BLaER1 (cell line): ENCODE data around the gene RASA4B.
A peak's percentile ranks its signal among the peaks of the same experiment; 100 is the strongest.
"Not testable (repeated sequence)": the region's sequence is repeated elsewhere in the genome, so short reads cannot be mapped to it uniquely, and the experiment has no call there.

ENCODE experiments used
- H3K27ac ChIP-seq: shearing (Covaris generic); formaldehyde crosslinking; 2 replicates; pipeline ENCODE4 v1.8.1; 2022
- H3K27me3 ChIP-seq: shearing (Covaris generic); formaldehyde crosslinking; 2 replicates; pipeline ENCODE4 v1.8.1; 2022
- H3K36me3 ChIP-seq: shearing (Covaris generic); formaldehyde crosslinking; 2 replicates; pipeline ENCODE4 v1.8.1; 2022
- H3K4me1 ChIP-seq: shearing (Covaris generic); formaldehyde crosslinking; 2 replicates; pipeline ENCODE4 v1.8.1; 2022
- H3K4me2 ChIP-seq: shearing (Covaris generic); formaldehyde crosslinking; 2 replicates; pipeline ENCODE4 v1.8.1; 2022
- H3K4me3 ChIP-seq: shearing (Covaris generic); formaldehyde crosslinking; 2 replicates; pipeline ENCODE4 v1.8.1; 2022
- H3K9ac ChIP-seq: shearing (Covaris generic); formaldehyde crosslinking; 2 replicates; pipeline ENCODE4 v1.8.1; 2022
- H3K9me3 ChIP-seq: shearing (Covaris generic); formaldehyde crosslinking; 2 replicates; pipeline ENCODE4 v1.8.1; 2022
- H4K20me1 ChIP-seq: shearing (Covaris generic); formaldehyde crosslinking; 2 replicates; pipeline ENCODE4 v1.8.1; 2022

Gene RASA4B

GRCh38 chr7:102517550-102518147 lies at the start of gene RASA4B:
TSS of gene RASA4B (minus strand) at chr7:102517777. CDS start at chr7:102517710, 67 bp downstream.
- H3K36me3 ChIP-seq, H3K27ac ChIP-seq, H3K4me1 ChIP-seq, H3K9me3 ChIP-seq, H3K9ac ChIP-seq, H4K20me1 ChIP-seq, H3K27me3 ChIP-seq, H3K4me3 ChIP-seq, H3K4me2 ChIP-seq: not testable (repeated sequence)

DNA sequence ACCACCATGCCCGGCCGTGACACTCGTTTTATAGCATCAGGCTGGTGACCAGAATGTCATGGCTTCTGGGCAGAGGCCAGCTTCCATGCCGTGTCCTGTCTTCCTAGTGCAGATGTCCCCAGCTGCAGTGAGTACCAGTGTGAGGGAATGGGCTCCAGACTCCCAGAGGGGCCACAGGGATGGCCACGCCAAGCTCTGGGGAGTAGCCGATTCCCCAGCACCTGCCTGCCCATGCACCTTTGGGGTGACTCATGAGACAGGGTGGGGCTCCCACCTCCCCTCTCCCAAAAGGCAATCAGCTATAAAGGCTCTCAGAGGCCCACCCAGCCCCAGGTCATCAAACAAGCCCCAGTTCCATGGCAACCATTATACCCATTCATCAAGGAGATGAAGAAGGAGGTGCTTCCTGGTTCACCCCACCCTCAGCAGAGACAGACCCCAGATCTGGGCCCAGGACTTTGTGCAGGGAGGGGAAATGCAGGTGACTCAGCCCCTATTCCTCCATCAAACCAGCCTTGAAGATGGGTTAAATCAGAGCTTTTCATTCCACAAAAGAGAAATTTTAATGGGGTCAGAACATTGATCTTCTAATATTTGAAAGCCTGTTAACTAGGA lies 33.3 kb upstream of the RASA4B start, which contains the start of gene SPDYE2:
Gene SPDYE2, plus strand, starts transcription at position 419 of the 615 bp plus-strand sequence. CDS start 2,030 bp downstream, outside the sequence.
- not testable (repeated sequence) for H3K4me3 ChIP-seq, H3K4me2 ChIP-seq, H4K20me1 ChIP-seq, H3K27me3 ChIP-seq, H3K4me1 ChIP-seq, H3K36me3 ChIP-seq, H3K9ac ChIP-seq, H3K9me3 ChIP-seq, H3K27ac ChIP-seq

DNA sequence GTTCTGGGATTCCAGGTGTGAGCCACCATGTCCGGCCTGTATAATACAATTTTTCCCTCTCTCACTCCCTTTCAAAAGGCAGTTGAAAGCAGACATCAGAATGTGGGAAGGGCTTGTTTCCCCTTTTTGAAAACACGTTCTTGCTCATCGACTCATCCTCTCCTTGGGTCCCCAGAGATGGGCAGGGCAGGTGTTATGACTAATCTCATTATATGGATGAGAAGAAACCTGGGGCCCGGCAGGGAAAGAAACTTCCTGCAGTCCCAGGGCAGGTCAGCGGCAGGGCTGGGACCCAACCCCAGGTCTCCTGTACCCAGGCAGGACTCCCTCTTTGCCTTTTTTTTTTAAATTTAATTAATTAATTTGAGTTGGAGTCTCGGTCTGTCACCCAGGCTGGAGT lies 28.8 kb upstream of the RASA4B start:
- H3K4me1 ChIP-seq, H3K27ac ChIP-seq, H3K36me3 ChIP-seq, H3K4me3 ChIP-seq, H4K20me1 ChIP-seq, H3K4me2 ChIP-seq, H3K27me3 ChIP-seq, H3K9ac ChIP-seq, H3K9me3 ChIP-seq: not testable (repeated sequence)

- not testable (repeated sequence) for H4K20me1 ChIP-seq, H3K27ac ChIP-seq, H3K4me1 ChIP-seq, H3K36me3 ChIP-seq, H3K4me2 ChIP-seq, H3K9me3 ChIP-seq, H3K27me3 ChIP-seq, H3K4me3 ChIP-seq, H3K9ac ChIP-seq
Measured at GRCh38 chr7:102545288-102545687, 27.7 kb upstream of the RASA4B start.

- H3K4me2 ChIP-seq, H3K9me3 ChIP-seq, H3K36me3 ChIP-seq, H3K9ac ChIP-seq, H3K4me3 ChIP-seq, H3K4me1 ChIP-seq, H4K20me1 ChIP-seq, H3K27ac ChIP-seq, H3K27me3 ChIP-seq: not testable (repeated sequence)
Measured at GRCh38 chr7:102544372-102544771, 26.8 kb upstream of the RASA4B start.

DNA sequence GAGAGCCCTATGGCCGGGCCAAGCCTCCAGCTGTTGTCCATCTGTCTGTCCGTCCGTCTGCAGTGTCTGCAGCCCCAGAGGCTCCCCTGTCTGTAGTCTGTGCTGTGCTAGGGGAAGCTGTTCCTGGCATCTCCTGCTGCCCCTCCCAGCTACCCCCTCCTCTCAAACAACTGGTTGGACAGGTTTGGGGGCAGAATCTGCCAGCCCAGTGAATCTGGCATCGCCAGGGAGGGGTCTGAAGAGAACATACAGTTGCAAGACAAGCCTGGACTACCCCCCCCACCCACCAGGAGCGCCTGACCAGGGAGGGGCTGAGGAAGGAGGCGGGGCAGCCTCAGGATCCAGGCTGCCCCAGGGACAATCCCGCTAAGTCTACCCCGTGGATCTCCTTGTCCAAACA lies 26.0 kb upstream of the RASA4B start, which contains the start of gene UPK3BL2:
Gene UPK3BL2, minus strand, starts transcription at position 101 of the 400 bp plus-strand sequence. Its CDS starts 60 bp downstream, at position 41.
- H4K20me1 ChIP-seq, H3K9ac ChIP-seq, H3K4me3 ChIP-seq, H3K4me1 ChIP-seq, H3K4me2 ChIP-seq, H3K27ac ChIP-seq, H3K36me3 ChIP-seq, H3K9me3 ChIP-seq, H3K27me3 ChIP-seq: not testable (repeated sequence)

DNA sequence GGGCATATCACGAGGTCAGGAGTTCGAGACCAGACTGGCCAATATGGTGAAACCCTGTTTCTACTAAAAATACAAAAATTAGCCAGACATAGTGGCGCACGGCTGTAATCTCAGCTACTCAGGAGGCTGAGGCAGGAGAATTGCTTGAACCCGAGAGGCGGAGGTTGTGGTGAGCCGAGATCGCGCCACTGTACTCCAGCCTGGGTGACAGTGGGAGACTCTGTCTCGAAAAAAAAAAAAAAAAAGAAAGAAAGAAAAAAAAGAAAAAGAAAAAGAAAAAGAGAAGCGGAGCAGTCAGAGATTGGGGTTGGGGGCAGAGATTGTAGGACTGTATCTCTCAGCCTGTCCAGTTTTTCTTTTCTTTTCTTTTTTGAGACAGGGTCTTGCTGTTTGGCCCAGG lies 25.2 kb upstream of the RASA4B start:
- not testable (repeated sequence) for H4K20me1 ChIP-seq, H3K27ac ChIP-seq, H3K36me3 ChIP-seq, H3K4me1 ChIP-seq, H3K4me3 ChIP-seq, H3K27me3 ChIP-seq, H3K9ac ChIP-seq, H3K4me2 ChIP-seq, H3K9me3 ChIP-seq

DNA sequence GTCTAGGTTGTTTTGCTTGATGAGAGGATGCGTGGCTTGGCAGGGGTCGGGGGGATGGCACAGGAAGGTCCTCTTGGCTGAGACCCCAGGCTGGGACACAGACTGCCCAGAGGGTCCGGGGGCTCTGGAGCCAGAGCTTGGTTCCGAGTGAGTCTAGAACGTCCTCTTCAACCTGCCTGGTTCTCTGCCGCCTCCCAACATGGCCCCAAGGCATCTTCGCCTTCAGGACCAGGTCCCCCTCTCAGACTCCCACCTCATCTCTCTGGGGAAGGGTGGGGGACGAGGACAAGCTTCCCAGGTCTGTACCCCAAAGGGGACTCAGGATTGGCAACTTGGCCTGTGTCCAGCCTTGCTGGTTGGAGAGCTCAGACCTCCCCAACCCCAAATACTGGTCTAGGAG lies 24.5 kb upstream of the RASA4B start:
- H3K9me3 ChIP-seq, H3K4me2 ChIP-seq, H4K20me1 ChIP-seq, H3K36me3 ChIP-seq, H3K4me1 ChIP-seq, H3K27me3 ChIP-seq, H3K27ac ChIP-seq, H3K4me3 ChIP-seq, H3K9ac ChIP-seq: not testable (repeated sequence)

DNA sequence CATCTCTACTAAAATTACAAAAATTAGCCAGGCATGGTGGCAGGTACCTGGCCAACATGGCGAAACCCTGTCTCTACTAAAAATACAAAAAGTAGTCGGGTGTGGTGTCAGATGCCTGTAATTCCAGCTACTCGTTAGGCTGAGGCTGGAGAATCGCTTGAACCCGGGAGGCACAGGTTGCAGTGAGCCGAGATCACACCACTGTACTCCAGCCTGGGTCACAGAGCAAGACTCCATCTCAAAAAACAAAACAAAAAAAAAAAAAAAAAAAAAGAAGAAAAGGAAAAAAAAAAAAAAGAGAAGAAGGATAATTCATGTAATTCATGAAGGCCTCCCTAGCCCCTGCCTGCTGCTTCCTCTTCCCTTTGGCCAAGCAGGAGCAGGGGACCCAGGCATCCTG lies 23.0 kb upstream of the RASA4B start:
- H3K27ac ChIP-seq, H4K20me1 ChIP-seq, H3K4me3 ChIP-seq, H3K4me1 ChIP-seq, H3K9me3 ChIP-seq, H3K27me3 ChIP-seq, H3K4me2 ChIP-seq, H3K36me3 ChIP-seq, H3K9ac ChIP-seq: not testable (repeated sequence)

GRCh38 chr7:102535062-102535615 lies 17.6 kb upstream of the RASA4B start:
- Histone ChIP-seq H3K27ac (peak overlapping the region; percentile 79), H3K4me2 (peak overlapping the region; percentile 73)
- not testable (repeated sequence) for H3K4me1 ChIP-seq, H3K27me3 ChIP-seq, H4K20me1 ChIP-seq, H3K4me3 ChIP-seq, H3K36me3 ChIP-seq, H3K9ac ChIP-seq, H3K9me3 ChIP-seq

DNA sequence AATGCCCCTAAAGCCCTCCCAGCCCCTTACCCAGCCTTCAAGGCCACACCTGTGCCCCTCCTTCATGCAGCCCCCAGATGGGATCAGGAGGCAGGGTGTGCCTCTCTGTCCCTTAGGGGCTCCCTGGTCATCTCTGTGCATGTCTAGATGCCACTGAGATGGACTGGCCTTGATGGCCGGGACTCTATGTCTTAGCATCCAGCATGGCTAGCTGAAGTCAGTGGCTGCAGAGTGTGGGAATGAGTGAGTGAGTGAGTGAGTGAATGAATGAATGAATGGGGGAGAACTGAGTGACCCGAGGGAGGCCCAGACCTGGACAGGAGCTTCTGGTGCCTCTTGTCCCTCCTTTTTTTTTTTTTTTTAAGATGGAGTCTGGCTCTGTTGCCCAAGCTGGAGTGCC lies 14.6 kb upstream of the RASA4B start:
- not testable (repeated sequence) for H3K27ac ChIP-seq, H3K9me3 ChIP-seq, H3K4me1 ChIP-seq, H4K20me1 ChIP-seq, H3K4me3 ChIP-seq, H3K4me2 ChIP-seq, H3K27me3 ChIP-seq, H3K36me3 ChIP-seq, H3K9ac ChIP-seq

- not testable (repeated sequence) for H3K9me3 ChIP-seq, H4K20me1 ChIP-seq, H3K27ac ChIP-seq, H3K4me3 ChIP-seq, H3K27me3 ChIP-seq, H3K4me2 ChIP-seq, H3K36me3 ChIP-seq, H3K4me1 ChIP-seq, H3K9ac ChIP-seq
Measured at GRCh38 chr7:102531583-102531982, 14.0 kb upstream of the RASA4B start.

GRCh38 chr7:102527822-102528793 lies 10.5 kb upstream of the RASA4B start:
- not testable (repeated sequence) for H3K9ac ChIP-seq, H3K36me3 ChIP-seq

GRCh38 chr7:102527182-102527581 lies 9.6 kb upstream of the RASA4B start:
- H3K4me2 ChIP-seq, H3K27ac ChIP-seq, H3K4me3 ChIP-seq, H3K4me1 ChIP-seq, H3K27me3 ChIP-seq, H3K9me3 ChIP-seq, H3K36me3 ChIP-seq, H4K20me1 ChIP-seq, H3K9ac ChIP-seq: not testable (repeated sequence)

More at GRCh38 chr7:102527822-102528793, 10.5 kb upstream of the RASA4B start:
- not testable (repeated sequence) for H3K4me2 ChIP-seq, H4K20me1 ChIP-seq, H3K9me3 ChIP-seq, H3K27me3 ChIP-seq, H3K4me3 ChIP-seq, H3K4me1 ChIP-seq, H3K27ac ChIP-seq
